ENCODE results near the gene IRF2. TPM values are rescaled to one million over a fixed set of nuclear protein-coding genes. Genes with fewer than 3 reads are reported as not detected.

IRF2 gene
- total and polyA plus RNA-seq, 2 experiments from 2014 or later, result 4.0 to 12.0 TPM

DNA sequence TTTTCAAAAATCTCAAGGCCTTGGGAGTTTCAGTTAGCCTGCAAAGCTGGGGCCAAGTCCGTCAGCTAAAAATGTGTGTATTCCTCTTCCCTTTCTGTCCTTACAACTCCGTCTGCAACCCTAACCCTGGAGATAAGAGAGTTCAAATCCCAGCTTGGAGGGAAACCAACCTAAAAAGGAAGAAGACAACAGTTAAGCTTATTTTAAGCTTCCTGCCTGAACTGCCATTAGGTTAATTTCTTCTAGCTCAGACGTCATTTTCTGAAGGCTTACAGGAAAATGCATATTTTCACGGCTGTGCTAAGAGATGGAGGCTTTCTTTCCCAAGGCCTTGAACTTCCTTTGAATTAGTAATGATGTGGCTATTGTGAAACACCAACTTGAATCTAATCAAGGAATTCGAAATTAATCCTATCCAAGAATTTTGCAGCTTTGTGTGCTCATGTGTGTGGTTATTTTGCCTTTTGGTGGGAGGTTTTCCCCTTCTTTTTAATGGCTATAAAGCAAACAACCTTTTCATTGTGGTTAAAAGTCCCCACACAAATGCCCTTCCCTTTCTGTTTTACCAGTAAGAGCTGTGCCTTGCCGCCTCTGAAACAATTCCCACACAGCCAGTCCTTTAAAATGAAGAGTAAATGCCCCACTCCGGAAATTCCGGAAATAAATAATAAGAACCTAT, 103.5 kb downstream of the IRF2 start:
- no peak overlapping the region for H3K4me3 ChIP-seq
- no peaks in the 10 kb centered on the region for H3K36me3 ChIP-seq
- no peaks in the 10 kb centered on the region for H3K27me3 ChIP-seq
- no peaks in the 10 kb centered on the region for H3K9me3 ChIP-seq (ENCODE audit: low read depth)
- DNase-seq (ENCODE audit: low read depth in 1 of 2, low spot score in 1 of 2), result peak in 1 of 2 donors; percentile 85
- no peak overlapping the region for H3K27ac ChIP-seq
- TF ChIP-seq, protein P1, sequence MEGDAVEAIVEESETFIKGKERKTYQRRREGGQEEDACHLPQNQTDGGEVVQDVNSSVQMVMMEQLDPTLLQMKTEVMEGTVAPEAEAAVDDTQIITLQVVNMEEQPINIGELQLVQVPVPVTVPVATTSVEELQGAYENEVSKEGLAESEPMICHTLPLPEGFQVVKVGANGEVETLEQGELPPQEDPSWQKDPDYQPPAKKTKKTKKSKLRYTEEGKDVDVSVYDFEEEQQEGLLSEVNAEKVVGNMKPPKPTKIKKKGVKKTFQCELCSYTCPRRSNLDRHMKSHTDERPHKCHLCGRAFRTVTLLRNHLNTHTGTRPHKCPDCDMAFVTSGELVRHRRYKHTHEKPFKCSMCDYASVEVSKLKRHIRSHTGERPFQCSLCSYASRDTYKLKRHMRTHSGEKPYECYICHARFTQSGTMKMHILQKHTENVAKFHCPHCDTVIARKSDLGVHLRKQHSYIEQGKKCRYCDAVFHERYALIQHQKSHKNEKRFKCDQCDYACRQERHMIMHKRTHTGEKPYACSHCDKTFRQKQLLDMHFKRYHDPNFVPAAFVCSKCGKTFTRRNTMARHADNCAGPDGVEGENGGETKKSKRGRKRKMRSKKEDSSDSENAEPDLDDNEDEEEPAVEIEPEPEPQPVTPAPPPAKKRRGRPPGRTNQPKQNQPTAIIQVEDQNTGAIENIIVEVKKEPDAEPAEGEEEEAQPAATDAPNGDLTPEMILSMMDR (IDR thresholded peaks at IDR 0.05; ENCODE audit: low read depth, low read length), result no peak
- H3K4me1 ChIP-seq (ENCODE audit: low read depth), result no peaks in the 10 kb centered on the region

DNA sequence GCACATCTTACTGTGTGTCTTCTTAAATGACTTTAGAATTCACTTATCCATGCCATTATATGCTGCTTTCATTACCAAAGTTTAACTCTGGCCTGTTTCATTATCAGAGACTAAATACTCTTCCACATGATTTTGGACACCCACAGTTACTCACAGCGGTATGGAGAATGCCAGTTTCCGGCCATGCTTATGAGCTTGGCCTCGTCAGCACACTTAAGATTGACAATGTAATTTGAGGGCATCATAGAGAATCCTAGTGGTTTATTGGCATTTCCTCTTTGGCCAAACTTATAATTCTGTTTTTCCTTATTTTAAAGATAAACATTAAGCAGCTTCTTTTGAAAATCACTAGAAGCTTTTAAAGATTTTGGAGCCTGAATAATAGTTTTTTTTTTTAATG, 104.5 kb downstream of the IRF2 start:
- peak in 1 of 2 donors; percentile 63 for DNase-seq (ENCODE audit: low read depth in 1 of 2, low spot score in 1 of 2)
- TF ChIP-seq, protein P1 (IDR thresholded peaks at IDR 0.05; ENCODE audit: low read depth, low read length), result no peak
- no peaks in the 10 kb centered on the region for H3K27me3 ChIP-seq
- no peaks in the 10 kb centered on the region for H3K9me3 ChIP-seq (ENCODE audit: low read depth)
- no peaks in the 10 kb centered on the region for H3K4me1 ChIP-seq (ENCODE audit: low read depth)
- H3K36me3 ChIP-seq, result no peaks in the 10 kb centered on the region
- H3K4me3 ChIP-seq, result no peak overlapping the region
- H3K27ac ChIP-seq, result no peak overlapping the region

DNA sequence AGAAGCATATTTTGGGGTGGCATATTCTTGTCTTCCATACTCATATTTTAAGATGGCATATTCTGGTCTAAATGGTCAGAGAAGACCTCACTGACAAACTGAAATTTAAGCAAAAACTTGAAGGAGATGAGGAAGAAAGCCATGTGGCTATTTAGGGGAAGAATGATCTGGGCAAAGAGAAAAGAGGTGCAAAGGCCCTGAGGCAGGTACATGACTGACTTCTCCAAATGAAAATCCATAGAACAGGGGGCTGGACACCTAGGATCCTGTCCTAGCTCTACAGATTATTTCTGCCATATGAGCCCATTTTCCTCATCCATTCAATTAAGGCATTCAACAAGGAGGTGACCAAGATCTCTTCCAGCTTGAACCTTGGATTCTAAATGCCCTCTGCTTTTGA, 105.6 kb downstream of the IRF2 start:
- no peaks in the 10 kb centered on the region for H3K9me3 ChIP-seq (ENCODE audit: low read depth)
- TF ChIP-seq, protein P1 (IDR thresholded peaks at IDR 0.05; ENCODE audit: low read depth, low read length), result no peak
- no peak overlapping the region for H3K27ac ChIP-seq
- no peak for DNase-seq (ENCODE audit: low read depth in 1 of 2, low spot score in 1 of 2)
- no peaks in the 10 kb centered on the region for H3K4me1 ChIP-seq (ENCODE audit: low read depth)
- H3K27me3 ChIP-seq, result no peaks in the 10 kb centered on the region
- H3K36me3 ChIP-seq, result no peaks in the 10 kb centered on the region
- no peak overlapping the region for H3K4me3 ChIP-seq

DNA sequence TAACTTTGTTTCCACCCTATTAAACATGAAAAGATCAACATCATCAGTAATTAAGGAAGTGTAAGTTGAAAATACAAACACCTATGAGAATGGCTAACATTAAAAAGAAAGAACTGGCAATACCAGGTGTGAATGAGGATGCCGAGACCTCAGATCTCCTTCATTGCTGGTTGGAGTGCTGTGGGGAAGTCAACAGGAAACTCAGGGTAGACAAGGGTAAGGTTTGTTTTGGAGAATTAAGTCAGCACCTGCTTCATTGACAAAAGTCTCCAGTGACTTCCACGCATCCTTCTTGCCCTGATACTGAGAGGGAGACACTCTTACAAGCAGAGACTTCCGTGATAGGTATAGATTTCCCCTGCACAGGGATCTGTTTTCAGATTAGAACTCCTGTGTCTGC, 106.1 kb downstream of the IRF2 start:
- Histone ChIP-seq H3K4me1 (ENCODE audit: low read depth) (no peaks in the 10 kb centered on the region), H3K36me3 (no peaks in the 10 kb centered on the region), H3K9me3 (ENCODE audit: low read depth) (no peaks in the 10 kb centered on the region), H3K4me3 (no peak overlapping the region), H3K27me3 (no peaks in the 10 kb centered on the region), H3K27ac (no peak overlapping the region)
- no peak for DNase-seq (ENCODE audit: low read depth in 1 of 2, low spot score in 1 of 2)
- TF ChIP-seq, protein P1 (IDR thresholded peaks at IDR 0.05; ENCODE audit: low read depth, low read length), result no peak

DNA sequence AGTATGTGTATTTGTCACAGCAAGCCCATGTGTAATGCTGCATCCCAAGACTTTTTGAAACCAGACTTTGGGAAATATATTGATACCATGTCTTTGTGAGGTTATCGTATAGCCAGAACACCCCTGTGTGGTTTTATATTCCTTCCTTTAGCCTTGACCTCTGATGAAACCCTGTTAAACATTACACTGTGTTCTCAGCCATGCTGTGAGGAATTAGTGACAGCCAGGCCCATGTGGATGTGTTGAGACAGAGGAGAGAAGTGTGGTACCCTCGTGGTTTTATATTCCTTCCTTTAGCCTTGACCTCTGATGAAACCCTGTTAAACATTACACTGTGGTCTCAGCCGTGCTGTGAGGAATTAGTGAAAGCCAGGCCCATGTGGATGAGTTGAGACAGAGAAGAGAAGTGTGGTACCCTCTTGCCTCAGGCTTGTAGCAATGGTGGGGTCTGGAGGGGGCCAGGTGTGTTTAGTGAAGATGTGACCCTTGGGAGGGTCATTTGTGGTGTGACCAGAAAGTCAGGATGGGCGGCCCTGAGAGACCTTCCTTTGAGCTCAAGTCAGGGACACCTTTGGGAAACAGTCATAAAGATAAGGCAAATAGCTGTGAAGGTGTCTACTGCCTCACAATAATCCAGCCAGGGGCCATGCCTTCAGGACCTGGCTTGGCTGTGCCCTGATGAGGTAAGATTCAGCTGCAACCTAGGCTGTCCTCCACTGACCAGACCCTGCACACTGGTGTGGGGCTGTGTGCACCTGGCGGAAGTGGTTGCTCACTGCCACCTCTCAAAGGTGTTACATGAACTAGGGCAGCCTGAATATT, 110.0 kb downstream of the IRF2 start:
- Histone ChIP-seq H3K9me3 (ENCODE audit: low read depth) (no peaks in the 10 kb centered on the region), H3K27ac (no peak overlapping the region), H3K4me1 (ENCODE audit: low read depth) (no peaks in the 10 kb centered on the region), H3K27me3 (no peaks in the 10 kb centered on the region), H3K4me3 (no peak overlapping the region), H3K36me3 (no peaks in the 10 kb centered on the region)
- no peak for DNase-seq (ENCODE audit: low read depth in 1 of 2, low spot score in 1 of 2)
- TF ChIP-seq, protein P1 (IDR thresholded peaks at IDR 0.05; ENCODE audit: low read depth, low read length), result no peak
